OCI-LY1 (cell line): ENCODE measurements around the gene PET117.
"Not testable (repeated sequence)": the region's sequence is repeated elsewhere in the genome, so short reads cannot be mapped to it uniquely, and the experiment has no call there.

Source experiments
- H2AFZ ChIP-seq: fragments of 200-600 bp; sonication (generic), shearing (Covaris generic); 2 replicates; pipeline ENCODE4 v1.6.0; 2014; ENCODE audit warnings: antibody characterized with exemption, mild to moderate bottlenecking, low read length
- H3F3A ChIP-seq: fragments of 200-600 bp; sonication (generic), shearing (Covaris generic); 2 replicates; pipeline ENCODE4 v1.6.0; 2014; ENCODE audit warnings: mild to moderate bottlenecking, antibody characterized with exemption, low read length, moderate library complexity; ENCODE audit not compliant: insufficient read depth
- H3K27ac ChIP-seq: fragments of 200-600 bp; sonication (generic); 2 replicates; pipeline ENCODE4 v1.5.1; 2014; ENCODE audit warnings: low read length, mixed run types, mild to moderate bottlenecking, low read depth; ENCODE audit not compliant: poor library complexity, severe bottlenecking
- H3K27me3 ChIP-seq: fragments of 200-600 bp; sonication (generic); 2 replicates; pipeline ENCODE4 v1.6.0; 2014; ENCODE audit warnings: antibody characterized with exemption, mild to moderate bottlenecking, low read length, moderate library complexity; ENCODE audit not compliant: insufficient read depth
- H3K36me3 ChIP-seq: fragments of 200-600 bp; sonication (generic); 2 replicates; pipeline ENCODE4 v1.6.1; 2014; ENCODE audit warnings: mild to moderate bottlenecking, antibody characterized with exemption, low read length, moderate library complexity, mixed read lengths; ENCODE audit not compliant: insufficient read depth
- H3K4me1 ChIP-seq: fragments of 200-600 bp; sonication (generic); 2 replicates; pipeline ENCODE4 v1.5.1; 2014; ENCODE audit warnings: mild to moderate bottlenecking, low read length, moderate library complexity; ENCODE audit not compliant: insufficient read depth, severe bottlenecking
- H3K4me2 ChIP-seq: fragments of 200-600 bp; sonication (generic), shearing (Covaris generic); 2 replicates; pipeline ENCODE4 v1.6.1; 2014; ENCODE audit warnings: low read length
- H3K4me3 ChIP-seq: fragments of 200-600 bp; sonication (generic); 2 replicates; pipeline ENCODE4 v1.5.1; 2014; ENCODE audit warnings: low read length, low read depth, mild to moderate bottlenecking, mixed read lengths; ENCODE audit not compliant: poor library complexity, severe bottlenecking
- H3K79me2 ChIP-seq: fragments of 200-600 bp; shearing (Covaris generic); 2 replicates; pipeline ENCODE4 v1.6.1; 2016; ENCODE audit warnings: mixed run types, low read length, mixed read lengths; ENCODE audit not compliant: insufficient read depth
- H3K9ac ChIP-seq: fragments of 200-600 bp; sonication (generic), shearing (Covaris generic); 2 replicates; pipeline ENCODE4 v1.6.1; 2014; ENCODE audit warnings: mild to moderate bottlenecking, low read length, mixed read lengths
- H3K9me2 ChIP-seq: fragments of 200-600 bp; sonication (generic), shearing (Covaris generic); 2 replicates; pipeline ENCODE4 v1.6.1; 2014; ENCODE audit warnings: low read depth, mild to moderate bottlenecking, low read length, mixed read lengths
- H3K9me3 ChIP-seq: fragments of 200-600 bp; shearing (Covaris generic); 2 replicates; pipeline ENCODE4 v1.6.1; 2014; ENCODE audit warnings: low read length, mixed read lengths
- H4K20me1 ChIP-seq: fragments of 200-600 bp; sonication (generic), shearing (Covaris generic); 2 replicates; pipeline ENCODE4 v1.6.0; 2016; ENCODE audit warnings: mild to moderate bottlenecking, low read length; ENCODE audit not compliant: insufficient read depth
- EZH2 ChIP-seq: fragments of 200-600 bp; sonication (generic), shearing (Covaris generic); IDR thresholded peaks from 2 replicates; pipeline ENCODE4 v1.8.0; 2017; ENCODE audit warnings: borderline replicate concordance, mixed run types, mild to moderate bottlenecking, antibody characterized with exemption, low read length, moderate library complexity, mixed read lengths
- TF ChIP-seq, protein P1 (sequence below): fragments of 200-600 bp; sonication (generic), shearing (Covaris generic); IDR thresholded peaks from 2 replicates; pipeline ENCODE4 v1.5.1; 2017; ENCODE audit warnings: mild to moderate bottlenecking, antibody characterized with exemption, low read length, moderate library complexity, mixed read lengths

The PET117 gene

DNA sequence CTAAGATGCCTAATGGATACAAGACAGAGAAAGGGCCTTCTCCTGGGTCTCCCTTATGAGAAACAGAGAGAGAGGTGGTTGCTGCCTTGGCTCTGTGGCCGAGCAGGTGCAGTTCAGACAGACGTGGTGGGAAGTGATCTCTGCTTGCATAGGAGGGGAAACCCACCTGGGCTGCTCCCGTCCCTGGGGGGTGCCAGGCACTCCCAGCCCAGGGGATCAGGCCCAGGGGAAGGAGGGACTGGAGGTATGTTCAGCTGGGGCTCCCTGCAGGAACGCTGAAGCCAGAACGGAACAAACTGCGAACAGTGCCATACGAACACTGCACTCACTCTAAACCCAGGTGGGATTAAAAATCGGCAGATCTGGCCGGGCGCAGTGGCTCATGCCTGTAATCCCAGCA is 44.3 kb upstream of the PET117 start:
- H3F3A ChIP-seq: no peaks in the 10 kb centered on the region
- no peak overlapping the region for H3K4me2 ChIP-seq
- no peaks in the 10 kb centered on the region for H3K36me3 ChIP-seq
- no peaks in the 10 kb centered on the region for H3K4me1 ChIP-seq
- H4K20me1 ChIP-seq: no peaks in the 10 kb centered on the region
- no peaks in the 10 kb centered on the region for H3K79me2 ChIP-seq
- no peak overlapping the region for H2AFZ ChIP-seq
- H3K9ac ChIP-seq: no peak overlapping the region
- H3K27me3 ChIP-seq: peaks cover 9% of the 10 kb centered on the region
- H3K4me3 ChIP-seq: no peak overlapping the region
- TF ChIP-seq, protein P1, sequence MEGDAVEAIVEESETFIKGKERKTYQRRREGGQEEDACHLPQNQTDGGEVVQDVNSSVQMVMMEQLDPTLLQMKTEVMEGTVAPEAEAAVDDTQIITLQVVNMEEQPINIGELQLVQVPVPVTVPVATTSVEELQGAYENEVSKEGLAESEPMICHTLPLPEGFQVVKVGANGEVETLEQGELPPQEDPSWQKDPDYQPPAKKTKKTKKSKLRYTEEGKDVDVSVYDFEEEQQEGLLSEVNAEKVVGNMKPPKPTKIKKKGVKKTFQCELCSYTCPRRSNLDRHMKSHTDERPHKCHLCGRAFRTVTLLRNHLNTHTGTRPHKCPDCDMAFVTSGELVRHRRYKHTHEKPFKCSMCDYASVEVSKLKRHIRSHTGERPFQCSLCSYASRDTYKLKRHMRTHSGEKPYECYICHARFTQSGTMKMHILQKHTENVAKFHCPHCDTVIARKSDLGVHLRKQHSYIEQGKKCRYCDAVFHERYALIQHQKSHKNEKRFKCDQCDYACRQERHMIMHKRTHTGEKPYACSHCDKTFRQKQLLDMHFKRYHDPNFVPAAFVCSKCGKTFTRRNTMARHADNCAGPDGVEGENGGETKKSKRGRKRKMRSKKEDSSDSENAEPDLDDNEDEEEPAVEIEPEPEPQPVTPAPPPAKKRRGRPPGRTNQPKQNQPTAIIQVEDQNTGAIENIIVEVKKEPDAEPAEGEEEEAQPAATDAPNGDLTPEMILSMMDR: no peak
- TF ChIP-seq EZH2: no peak
- no peaks in the 10 kb centered on the region for H3K9me3 ChIP-seq
- no peak overlapping the region for H3K27ac ChIP-seq
- H3K9me2 ChIP-seq: no peaks in the 10 kb centered on the region

DNA sequence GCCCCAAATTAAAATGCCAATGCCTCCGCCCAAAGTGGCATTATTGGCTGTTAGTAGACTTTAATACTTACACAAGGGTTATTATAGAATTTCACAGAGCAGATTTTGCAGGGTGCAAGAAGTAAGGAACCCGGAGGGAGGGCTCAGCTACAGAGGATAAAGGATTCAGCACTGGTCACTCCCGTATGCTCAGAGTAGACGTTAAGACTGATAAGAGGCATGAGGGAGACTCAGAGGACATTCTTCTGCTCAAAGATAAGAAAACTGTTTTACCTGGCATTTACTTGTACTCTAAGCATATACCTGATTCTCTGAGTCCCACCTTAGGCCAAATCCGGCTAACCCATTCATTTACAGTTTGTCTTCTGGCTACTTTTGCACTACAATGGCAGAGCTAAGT is 43.5 kb upstream of the PET117 start:
- Histone ChIP-seq H3K9me3 (no peaks in the 10 kb centered on the region), H3K4me2 (no peak overlapping the region), H3K4me1 (no peaks in the 10 kb centered on the region), H3K27me3 (peaks cover 9% of the 10 kb centered on the region), H3K79me2 (no peaks in the 10 kb centered on the region), H3K36me3 (no peaks in the 10 kb centered on the region), H3F3A (no peaks in the 10 kb centered on the region), H3K9ac (no peak overlapping the region), H3K27ac (no peak overlapping the region), H2AFZ (no peak overlapping the region), H4K20me1 (no peaks in the 10 kb centered on the region), H3K9me2 (no peaks in the 10 kb centered on the region), H3K4me3 (no peak overlapping the region)
- no peak for TF ChIP-seq EZH2
- TF ChIP-seq, protein P1: no peak

DNA sequence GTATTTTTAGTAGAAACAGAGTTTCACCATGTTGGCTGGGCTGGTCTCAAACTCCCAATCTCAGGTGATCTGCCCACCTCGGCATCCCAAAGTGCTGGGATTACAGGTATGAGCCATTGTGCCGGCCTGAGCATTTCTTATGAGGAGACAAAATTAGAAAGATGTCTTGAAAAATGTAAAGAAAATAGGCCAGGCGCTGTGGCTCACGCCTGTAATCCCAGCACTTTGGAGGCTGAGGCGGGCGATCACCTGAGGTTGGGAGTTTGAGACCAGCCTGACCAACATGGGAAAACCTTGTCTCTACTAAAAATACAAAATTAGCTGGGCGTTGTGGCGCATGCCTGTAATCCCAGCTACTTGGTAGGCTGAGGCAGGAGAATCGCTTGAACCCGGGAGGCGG is 37.1 kb upstream of the PET117 start:
- not testable (repeated sequence) for H3K9me3 ChIP-seq, H3K4me1 ChIP-seq, H2AFZ ChIP-seq, H3K27me3 ChIP-seq, H3K4me3 ChIP-seq, H3K27ac ChIP-seq, H4K20me1 ChIP-seq, H3K4me2 ChIP-seq, H3K36me3 ChIP-seq, H3K9me2 ChIP-seq, H3K79me2 ChIP-seq, H3K9ac ChIP-seq, H3F3A ChIP-seq

DNA sequence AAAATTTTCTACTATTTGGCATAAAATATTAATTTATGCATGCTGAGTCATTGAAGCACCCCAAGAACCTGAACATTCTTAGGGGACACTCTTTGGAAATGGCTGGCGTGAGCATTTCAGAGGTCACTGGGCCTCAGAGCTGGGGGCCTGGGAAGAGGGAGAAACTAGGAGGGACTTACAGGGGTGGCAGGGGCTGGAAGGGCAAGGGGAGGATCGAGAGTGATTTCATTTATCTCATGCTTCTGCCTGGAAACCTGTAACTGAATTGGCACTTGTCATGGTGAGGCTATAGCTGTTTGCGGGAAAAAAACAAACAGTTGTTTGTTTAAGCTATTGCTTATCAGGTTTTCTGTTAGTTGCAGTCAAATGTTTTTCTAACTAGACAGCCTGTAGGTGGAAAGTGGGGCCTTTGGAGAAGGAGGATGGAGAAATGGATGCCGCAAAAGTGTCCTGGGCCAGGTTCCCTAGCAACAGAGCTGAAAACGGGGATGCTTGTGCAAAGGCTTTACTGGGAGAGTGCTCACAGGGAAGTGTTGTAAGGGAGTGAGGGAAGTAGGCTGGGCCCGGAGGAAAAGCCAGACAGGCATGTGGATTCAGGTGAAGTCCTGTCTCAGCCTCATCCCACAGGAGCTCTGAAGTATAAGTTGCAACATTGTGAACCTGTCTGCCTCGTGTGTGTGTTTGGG is 36.4 kb upstream of the PET117 start:
- TF ChIP-seq, protein P1: no peak
- TF ChIP-seq EZH2: no peak

More for the DNA sequence above, 36.4 kb upstream of the PET117 start:
- Histone ChIP-seq H3K4me2 (no peak overlapping the region), H4K20me1 (no peaks in the 10 kb centered on the region), H3F3A (no peaks in the 10 kb centered on the region), H3K4me1 (no peaks in the 10 kb centered on the region), H3K36me3 (no peaks in the 10 kb centered on the region), H2AFZ (no peak overlapping the region), H3K4me3 (no peak overlapping the region), H3K79me2 (no peaks in the 10 kb centered on the region), H3K27me3 (no peaks in the 10 kb centered on the region), H3K9ac (no peak overlapping the region), H3K9me2 (no peaks in the 10 kb centered on the region), H3K9me3 (no peaks in the 10 kb centered on the region), H3K27ac (no peak overlapping the region)
